BE2C (cell line): ENCODE data around the gene SLC7A8.

Experiments used
- DNase-seq: peaks from one replicate; pipeline ENCODE4 v3.0.0-alpha.2; 2020
- H3K27me3 ChIP-seq: fragments of 250-450 bp; sonication (Bioruptor Pico); 2 replicates; pipeline ENCODE4 v1.5.1; 2020; ENCODE audit warnings: mild to moderate bottlenecking
- H3K36me3 ChIP-seq: fragments of 250-450 bp; sonication (Bioruptor Pico); 2 replicates; pipeline ENCODE4 v1.5.1; 2020; ENCODE audit warnings: mild to moderate bottlenecking
- H3K4me1 ChIP-seq: fragments of 250-450 bp; sonication (Bioruptor Pico); 2 replicates; pipeline ENCODE4 v1.5.1; 2020
- H3K4me3 ChIP-seq: 2 replicates; pipeline ENCODE4 v1.5.1; 2011; ENCODE audit warnings: low read depth, low read length
- H3K9me3 ChIP-seq: fragments of 250-450 bp; sonication (Bioruptor Pico); 2 replicates; pipeline ENCODE4 v1.5.1; 2020
- TF ChIP-seq, protein P1 (sequence below): IDR thresholded peaks from 2 replicates; pipeline ENCODE4 v1.5.1; 2012; ENCODE audit warnings: mild to moderate bottlenecking, low read depth, low read length

SLC7A8 gene

DNA sequence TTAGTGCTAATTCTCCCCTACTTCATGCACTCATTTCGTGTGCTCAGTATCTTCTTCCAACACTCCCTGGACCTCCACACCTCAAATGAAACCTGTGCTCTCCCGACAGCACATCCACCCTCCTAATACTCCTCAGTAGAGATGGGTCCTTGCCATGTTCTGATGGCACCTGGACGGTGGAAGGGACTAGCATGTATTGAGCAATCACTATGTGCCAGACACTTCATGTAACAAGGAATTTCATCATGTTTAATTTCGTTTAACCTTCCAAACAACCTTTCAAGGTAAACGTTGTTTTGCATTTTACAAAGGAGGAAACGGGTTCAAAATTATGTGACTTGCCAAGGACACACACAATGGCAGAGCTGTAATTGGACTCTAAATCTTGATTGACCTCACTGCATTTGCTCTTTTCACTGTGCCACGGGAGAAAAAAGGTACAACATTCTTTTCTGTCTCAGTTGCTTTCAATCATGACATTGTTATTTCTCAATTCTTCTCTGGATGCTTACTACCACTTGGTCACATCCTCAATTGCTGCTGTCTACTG, 12.2 kb upstream of the SLC7A8 start:
- DNase-seq: no peak
- Histone ChIP-seq H3K4me1 (no peaks in the 10 kb centered on the region), H3K36me3 (no peaks in the 10 kb centered on the region), H3K9me3 (no peaks in the 10 kb centered on the region), H3K27me3 (peaks cover 38% of the 10 kb centered on the region), H3K4me3 (no peak overlapping the region)
- TF ChIP-seq, protein P1, sequence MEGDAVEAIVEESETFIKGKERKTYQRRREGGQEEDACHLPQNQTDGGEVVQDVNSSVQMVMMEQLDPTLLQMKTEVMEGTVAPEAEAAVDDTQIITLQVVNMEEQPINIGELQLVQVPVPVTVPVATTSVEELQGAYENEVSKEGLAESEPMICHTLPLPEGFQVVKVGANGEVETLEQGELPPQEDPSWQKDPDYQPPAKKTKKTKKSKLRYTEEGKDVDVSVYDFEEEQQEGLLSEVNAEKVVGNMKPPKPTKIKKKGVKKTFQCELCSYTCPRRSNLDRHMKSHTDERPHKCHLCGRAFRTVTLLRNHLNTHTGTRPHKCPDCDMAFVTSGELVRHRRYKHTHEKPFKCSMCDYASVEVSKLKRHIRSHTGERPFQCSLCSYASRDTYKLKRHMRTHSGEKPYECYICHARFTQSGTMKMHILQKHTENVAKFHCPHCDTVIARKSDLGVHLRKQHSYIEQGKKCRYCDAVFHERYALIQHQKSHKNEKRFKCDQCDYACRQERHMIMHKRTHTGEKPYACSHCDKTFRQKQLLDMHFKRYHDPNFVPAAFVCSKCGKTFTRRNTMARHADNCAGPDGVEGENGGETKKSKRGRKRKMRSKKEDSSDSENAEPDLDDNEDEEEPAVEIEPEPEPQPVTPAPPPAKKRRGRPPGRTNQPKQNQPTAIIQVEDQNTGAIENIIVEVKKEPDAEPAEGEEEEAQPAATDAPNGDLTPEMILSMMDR: no peak

DNA sequence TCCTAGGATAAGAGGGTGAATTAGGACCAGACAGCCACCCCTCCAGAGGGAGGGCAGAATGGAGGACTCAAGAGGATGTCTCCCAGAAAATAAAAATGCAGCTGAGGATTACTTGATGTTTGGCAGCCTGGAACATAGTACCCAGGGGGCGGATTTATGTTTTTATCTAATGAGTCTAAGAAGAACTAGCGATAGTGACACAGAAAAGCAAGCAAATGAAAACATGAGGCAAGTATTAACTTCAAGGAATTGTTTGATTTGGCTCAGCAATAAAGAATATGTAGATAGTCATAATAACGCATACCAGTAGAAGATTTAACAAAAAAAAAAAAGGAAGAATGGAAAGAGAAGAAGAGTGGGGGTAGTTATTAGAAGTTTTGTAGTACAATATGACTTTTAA, 10.0 kb upstream of the SLC7A8 start:
- Histone ChIP-seq H3K9me3 (no peaks in the 10 kb centered on the region), H3K4me1 (no peaks in the 10 kb centered on the region), H3K36me3 (no peaks in the 10 kb centered on the region), H3K27me3 (peaks cover 27% of the 10 kb centered on the region), H3K4me3 (no peak overlapping the region)
- TF ChIP-seq, protein P1: no peak
- no peak for DNase-seq

DNA sequence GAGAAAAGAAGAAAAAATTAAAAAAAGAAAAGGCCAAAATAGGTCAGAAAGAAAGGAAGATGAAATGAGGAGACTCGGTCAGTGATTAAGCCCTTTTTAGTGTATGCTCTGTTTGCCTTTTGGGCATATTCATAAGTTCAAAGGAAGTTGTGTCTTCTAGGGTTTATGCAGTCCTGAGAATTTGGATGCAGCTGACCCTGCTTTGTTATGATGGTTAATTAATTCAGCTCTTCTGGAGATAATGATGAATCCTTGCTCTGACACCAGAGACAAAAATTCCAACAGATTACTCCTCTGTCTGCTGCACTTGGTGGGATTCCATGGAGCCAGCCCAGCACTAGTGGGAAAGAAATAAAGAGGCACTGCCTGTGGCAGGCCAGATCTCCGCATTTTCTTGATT, 4.5 kb upstream of the SLC7A8 start:
- no peaks in the 10 kb centered on the region for H3K9me3 ChIP-seq
- no peak for DNase-seq
- no peaks in the 10 kb centered on the region for H3K36me3 ChIP-seq
- H3K4me1 ChIP-seq: no peaks in the 10 kb centered on the region
- H3K27me3 ChIP-seq: peaks cover 28% of the 10 kb centered on the region
- H3K4me3 ChIP-seq: no peak overlapping the region
- TF ChIP-seq, protein P1: no peak

DNA sequence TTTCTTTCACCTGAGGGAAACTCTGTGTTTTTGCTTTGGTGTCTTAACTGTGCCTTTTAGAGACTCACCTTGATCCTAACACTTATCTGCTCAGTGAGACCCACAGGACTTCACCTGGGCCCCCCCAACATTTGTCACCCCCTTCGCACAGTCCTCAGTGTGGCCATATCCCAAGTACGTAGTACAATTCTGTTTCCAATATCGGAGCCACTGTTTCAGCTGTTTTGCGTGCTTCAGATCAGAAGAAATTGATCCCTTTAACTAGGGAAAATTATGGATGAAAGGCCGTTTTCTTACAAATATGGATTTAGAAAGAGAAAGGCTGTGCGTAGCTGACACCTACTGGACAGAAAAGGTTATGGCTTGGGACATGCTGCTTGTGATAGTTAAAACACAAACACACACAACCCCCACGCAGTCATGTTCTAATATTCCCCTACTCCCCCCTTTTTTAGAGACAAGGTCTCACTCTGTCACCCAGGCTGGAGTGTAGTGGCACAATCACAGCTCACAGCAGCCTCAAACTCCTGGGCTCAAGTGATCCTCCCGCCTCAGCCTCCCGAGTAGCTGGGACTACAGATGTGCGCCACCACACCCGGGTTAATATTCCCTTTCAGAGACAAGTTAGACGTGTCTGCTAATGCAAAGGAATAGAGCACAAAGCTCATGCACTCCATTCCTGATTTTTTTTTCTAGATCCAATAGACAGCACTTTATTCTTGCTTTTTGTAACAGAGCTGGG, 3.6 kb upstream of the SLC7A8 start:
- Histone ChIP-seq H3K4me3 (no peak overlapping the region), H3K4me1 (no peaks in the 10 kb centered on the region), H3K27me3 (peaks cover 36% of the 10 kb centered on the region), H3K36me3 (no peaks in the 10 kb centered on the region), H3K9me3 (no peaks in the 10 kb centered on the region)
- TF ChIP-seq, protein P1: peak; percentile 85
- peak; percentile 35 for DNase-seq

DNA sequence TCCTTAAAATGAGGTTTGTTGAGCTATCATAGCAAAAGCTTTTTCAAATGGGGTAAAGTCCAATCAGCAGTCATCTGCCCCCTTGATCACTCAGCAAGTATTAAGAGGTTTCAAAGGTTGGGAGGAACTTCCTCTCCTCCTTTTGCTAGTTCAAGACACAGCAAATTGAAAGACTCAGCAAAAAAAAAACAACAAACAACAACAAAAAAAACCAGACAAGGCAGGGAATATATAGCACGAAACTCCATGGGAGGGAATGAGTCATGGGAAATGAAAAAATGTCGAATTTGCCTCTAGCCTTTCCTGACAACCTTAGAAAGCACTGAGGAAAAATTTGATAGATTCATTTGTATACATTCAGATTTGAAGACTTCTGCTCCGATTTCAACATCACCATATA, 1.6 kb upstream of the SLC7A8 start:
- no peak for DNase-seq
- TF ChIP-seq, protein P1: no peak
- Histone ChIP-seq H3K36me3 (no peaks in the 10 kb centered on the region), H3K4me1 (no peaks in the 10 kb centered on the region), H3K9me3 (no peaks in the 10 kb centered on the region), H3K27me3 (peaks cover 51% of the 10 kb centered on the region), H3K4me3 (no peak overlapping the region)

DNA sequence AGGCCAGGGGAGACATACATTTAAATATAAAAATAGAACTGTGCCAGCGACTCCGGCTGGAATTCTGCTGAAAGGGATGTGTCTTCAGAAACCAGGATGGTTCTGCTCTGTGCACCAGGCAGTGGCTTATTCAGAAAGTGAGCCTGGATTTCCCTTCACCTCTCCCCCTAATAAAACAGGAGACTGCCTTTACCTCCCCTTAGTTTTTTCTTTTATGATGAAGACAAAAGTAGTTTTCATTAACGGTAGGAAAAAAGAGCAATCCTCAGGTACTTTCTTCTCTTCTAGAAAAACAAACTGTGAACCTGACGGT, 346 bp downstream of the SLC7A8 start:
- peaks cover 60% of the 10 kb centered on the region for H3K27me3 ChIP-seq
- no peaks in the 10 kb centered on the region for H3K9me3 ChIP-seq
- DNase-seq: no peak
- H3K4me3 ChIP-seq: no peak overlapping the region
- TF ChIP-seq, protein P1: no peak
- no peaks in the 10 kb centered on the region for H3K36me3 ChIP-seq
- H3K4me1 ChIP-seq: no peaks in the 10 kb centered on the region
